Lower leg skin (tissue), 4 donors: ENCODE results near the gene IQGAP3. TPM values are rescaled to one million over a fixed set of nuclear protein-coding genes. Genes with fewer than 3 reads are reported as not detected.

ENCODE experiments used
- DNase-seq, 2 donors: peaks; one replicate each; pipeline ENCODE4 v3.0.0-alpha.2; 2019; ENCODE audit warnings: low spot score in 2 of 2
- H3K4me3 ChIP-seq: fragments of 200-600 bp; sonication (generic); 2 replicates; pipeline ENCODE4 v1.5.1; 2017; ENCODE audit warnings: mild to moderate bottlenecking, low read depth; ENCODE audit not compliant: poor library complexity, severe bottlenecking
- POLR2A ChIP-seq, 2 donors: fragments of 450-650 bp; IDR thresholded peaks; one replicate each; pipeline ENCODE4 v1.6.1; 2016 to 2017; ENCODE audit warnings: antibody characterized with exemption in 2 of 2, mild to moderate bottlenecking in 1 of 2, moderate library complexity in 1 of 2
- WGBS, 2 donors: methylation state at CpG; one replicate each; pipeline ENCODE4 v1.1.5; 2018; 5-methylcytosine and 5-hydroxymethylcytosine counted together
- intact Hi-C: fragments of 100-400 bp; cut with DNase I; formaldehyde crosslinking; loops from one replicate; pipeline ENCODE4 v1.15.0; 2023; ENCODE audit warnings: low total_unique reads
- total RNA-seq, 4 donors: library from RNA; depleted of rRNA; stranded (reverse); fragments of >200 nt; gene quantifications; one replicate each; pipeline ENCODE4 v1.1.0, GENCODE V29; 2016
- TF ChIP-seq, protein P1 (sequence below), 3 donors: fragments of 450-650 bp; IDR thresholded peaks; one replicate each; pipeline ENCODE4 v1.5.1; 2016; ENCODE audit warnings: antibody characterized with exemption in 3 of 3, mild to moderate bottlenecking in 3 of 3, moderate library complexity in 2 of 3

IQGAP3 gene
- total RNA-seq, 4 donors from 2014 or later: 0.98 to 3.0 (median 2.1) TPM

DNA sequence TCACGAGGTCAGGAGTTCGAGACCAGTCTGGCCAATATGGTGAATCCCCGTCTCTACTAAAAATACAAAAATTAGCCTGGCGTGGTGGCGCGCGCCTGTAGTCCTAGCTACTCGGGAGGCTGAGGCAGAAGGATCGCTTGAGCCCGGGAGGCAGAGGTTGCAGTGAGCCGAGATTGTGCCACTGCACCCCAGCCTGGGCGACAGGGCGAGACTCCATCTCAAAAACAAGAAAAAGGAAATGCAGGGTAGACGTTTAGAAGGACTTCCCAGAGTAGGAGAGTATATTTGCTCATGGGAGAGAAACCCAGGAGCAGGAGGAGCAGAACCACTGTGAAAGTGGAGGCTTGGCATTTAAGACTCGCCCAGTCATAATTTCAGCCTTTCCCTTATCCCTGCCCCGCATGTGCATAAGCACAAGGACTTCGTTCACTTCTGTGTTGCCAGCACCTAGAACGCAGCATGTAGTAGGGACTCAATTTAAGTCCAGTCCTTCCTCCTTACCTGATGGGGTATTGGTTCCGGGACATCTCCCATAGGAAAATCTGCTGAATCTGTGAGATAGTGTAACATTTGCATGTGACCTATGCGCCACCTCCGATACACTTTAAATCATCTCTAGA, 66.6 kb downstream of the IQGAP3 start:
- intact Hi-C loops: no loop called here
- TF ChIP-seq POLR2A (IDR thresholded peaks at IDR 0.05): no peak
- TF ChIP-seq, protein P1, sequence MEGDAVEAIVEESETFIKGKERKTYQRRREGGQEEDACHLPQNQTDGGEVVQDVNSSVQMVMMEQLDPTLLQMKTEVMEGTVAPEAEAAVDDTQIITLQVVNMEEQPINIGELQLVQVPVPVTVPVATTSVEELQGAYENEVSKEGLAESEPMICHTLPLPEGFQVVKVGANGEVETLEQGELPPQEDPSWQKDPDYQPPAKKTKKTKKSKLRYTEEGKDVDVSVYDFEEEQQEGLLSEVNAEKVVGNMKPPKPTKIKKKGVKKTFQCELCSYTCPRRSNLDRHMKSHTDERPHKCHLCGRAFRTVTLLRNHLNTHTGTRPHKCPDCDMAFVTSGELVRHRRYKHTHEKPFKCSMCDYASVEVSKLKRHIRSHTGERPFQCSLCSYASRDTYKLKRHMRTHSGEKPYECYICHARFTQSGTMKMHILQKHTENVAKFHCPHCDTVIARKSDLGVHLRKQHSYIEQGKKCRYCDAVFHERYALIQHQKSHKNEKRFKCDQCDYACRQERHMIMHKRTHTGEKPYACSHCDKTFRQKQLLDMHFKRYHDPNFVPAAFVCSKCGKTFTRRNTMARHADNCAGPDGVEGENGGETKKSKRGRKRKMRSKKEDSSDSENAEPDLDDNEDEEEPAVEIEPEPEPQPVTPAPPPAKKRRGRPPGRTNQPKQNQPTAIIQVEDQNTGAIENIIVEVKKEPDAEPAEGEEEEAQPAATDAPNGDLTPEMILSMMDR (IDR thresholded peaks at IDR 0.05): no peak
- WGBS, 2 donors: 78 to 79% methylated on average over 21 of the region's 21 CpGs
- DNase-seq: no peak
- H3K4me3 ChIP-seq: no peak overlapping the region

DNA sequence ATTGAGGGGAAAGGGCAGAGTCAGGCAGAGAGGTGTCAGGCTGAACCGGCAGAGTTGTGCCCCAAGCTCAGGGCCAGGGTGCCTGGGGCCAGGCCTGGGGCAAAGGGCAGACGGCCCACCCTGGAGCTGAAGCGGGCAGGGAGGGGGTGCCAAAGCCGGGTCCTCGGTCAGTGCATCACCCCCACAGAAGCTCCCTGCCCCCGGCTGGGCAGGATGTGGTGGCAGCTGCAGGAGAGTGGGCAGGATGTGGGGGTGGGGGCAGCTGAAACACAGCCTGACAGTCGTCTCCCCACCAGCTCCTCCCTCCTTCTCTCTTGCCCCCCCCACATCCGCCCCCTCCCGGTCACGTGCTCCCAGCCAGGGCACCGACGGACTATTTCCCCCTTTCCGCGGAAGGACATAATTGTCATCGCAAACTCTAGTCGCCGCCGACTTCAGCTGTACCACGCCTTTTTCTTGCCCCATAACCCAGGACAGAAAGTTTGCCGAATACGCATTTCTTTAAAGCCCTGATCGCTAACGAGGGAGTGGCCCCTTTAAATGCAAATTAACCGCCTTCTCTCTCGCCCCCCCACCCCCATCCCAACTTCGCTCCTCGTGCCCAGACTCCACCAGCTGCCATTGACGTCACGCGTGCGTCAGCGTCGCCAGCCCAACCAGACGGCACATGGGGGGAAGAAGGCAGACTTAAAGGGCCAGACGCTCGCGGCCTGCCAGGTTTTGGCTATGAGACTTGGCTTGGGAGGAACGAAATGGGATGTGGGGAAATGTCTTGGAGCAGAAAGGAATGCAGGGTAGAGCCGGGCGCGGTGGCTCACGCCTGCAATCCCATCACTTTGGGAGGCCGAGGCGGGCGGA, 67.3 kb downstream of the IQGAP3 start:
- TF ChIP-seq POLR2A (IDR thresholded peaks at IDR 0.05): no peak
- TF ChIP-seq, protein P1 (IDR thresholded peaks at IDR 0.05): no peak
- no peak overlapping the region for H3K4me3 ChIP-seq
- 3% methylated on average over 43 to 45 of the region's 45 CpGs for WGBS, 2 donors
- DNase-seq: peak; percentile 99 to 100
- intact Hi-C loops: loop anchor here (5.0 kb wide), 1 partner anchor 43 kb away; no protein-coding TSS in a partner anchor

DNA sequence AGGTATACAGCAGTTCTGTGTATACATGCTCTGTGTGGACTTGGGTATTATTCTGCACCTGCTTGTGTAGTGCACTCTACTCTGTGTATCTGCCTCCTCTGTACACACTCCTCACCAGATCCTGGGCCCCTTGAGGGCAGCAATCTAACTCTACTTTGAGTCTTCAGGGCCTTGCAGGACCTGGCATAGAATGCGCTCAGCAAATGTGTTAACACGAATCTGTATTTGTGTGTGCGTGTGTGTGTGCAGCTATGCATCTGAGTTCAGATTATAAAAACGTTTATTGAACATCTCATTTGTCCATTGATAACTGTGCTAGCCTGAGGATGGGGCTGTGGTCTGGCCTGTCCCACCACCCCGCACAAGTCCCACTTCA, 67.9 kb downstream of the IQGAP3 start:
- WGBS, 2 donors: 23 to 29% methylated on average over 5 of the region's 5 CpGs
- DNase-seq: no peak
- no peak overlapping the region for H3K4me3 ChIP-seq
- no peak for TF ChIP-seq POLR2A (IDR thresholded peaks at IDR 0.05)
- TF ChIP-seq, protein P1 (IDR thresholded peaks at IDR 0.05): no peak
- intact Hi-C loops: loop anchor here (5.0 kb wide), 1 partner anchor 42 kb away; no protein-coding TSS in a partner anchor

DNA sequence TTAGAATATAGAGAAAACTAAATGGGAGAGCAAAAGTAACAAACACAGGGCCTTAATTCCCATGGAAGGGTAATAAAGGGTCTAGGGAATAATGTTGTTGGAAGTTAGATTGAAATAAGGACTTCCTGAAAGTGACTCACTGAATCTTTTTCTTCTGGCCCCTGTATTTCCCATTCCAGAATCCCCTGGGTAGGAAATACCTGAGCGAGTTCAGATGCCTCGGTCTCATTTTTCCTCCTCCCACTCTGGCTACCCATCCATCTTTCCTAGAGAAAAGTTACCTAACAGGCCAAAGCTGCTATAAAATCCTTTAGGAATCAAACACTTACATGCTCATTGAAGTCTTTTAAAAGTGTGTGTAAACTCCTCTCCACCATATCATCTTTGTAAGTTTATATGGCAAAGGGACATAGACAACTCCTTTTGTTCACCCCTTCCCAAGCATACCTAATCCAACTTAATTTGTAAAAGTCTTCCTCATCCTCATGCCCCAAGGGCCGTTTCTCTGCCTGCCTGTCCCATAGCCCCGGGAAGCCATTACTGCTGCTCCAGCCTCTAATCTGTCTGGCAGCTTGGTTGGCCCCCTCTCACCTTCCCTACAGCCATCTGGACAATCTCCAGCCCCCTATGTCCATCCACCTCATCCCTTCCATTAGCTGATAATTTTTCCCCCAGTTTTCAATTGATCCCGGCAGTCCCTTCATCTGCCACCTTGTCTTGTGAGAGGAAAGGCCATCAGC, 68.5 kb downstream of the IQGAP3 start:
- H3K4me3 ChIP-seq: no peak overlapping the region
- TF ChIP-seq POLR2A (IDR thresholded peaks at IDR 0.05): no peak
- TF ChIP-seq, protein P1 (IDR thresholded peaks at IDR 0.05): no peak
- no peak for DNase-seq
- intact Hi-C loops: loop anchor here (5.0 kb wide), 1 partner anchor 42 kb away; no protein-coding TSS in a partner anchor
- WGBS, 2 donors: 37 to 50% methylated on average over 5 of the region's 5 CpGs

DNA sequence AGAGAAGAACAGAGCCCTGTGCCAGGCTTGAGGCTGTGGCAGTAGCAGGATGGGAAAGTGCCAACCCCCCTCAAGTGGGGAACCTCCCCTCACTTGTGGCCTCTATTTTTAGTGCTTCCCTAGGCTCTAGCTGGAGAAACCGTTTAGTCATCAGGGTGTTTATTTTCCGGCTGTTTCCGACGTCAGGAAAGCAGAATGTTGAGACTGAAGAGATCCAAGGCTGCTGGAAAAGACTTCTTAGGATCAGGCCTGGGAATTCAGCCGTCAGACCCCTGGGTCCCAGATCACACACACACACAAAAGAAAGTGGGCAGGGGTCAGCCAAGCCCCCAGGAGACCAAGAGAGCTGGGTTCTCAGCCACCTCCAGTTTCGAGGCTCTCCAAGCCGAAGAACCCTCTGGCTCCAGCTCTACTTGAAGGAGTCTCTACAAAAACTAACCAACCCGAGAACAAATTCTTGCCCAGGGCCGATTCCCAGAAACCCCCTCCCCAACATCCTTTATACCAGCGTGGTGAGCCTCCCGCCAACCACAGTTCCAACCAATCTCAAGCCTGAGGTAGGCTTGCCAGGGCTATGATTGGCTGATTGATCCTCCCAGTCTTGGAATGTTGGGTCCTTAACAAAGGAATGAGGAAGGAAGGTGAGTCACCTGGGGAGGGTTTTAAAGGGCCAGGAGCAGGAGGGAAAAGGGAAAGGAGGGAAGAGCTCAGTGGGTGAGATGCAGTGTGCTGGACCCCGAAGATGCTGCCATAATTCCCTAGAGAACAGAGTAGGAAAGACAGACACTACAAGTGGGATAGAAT, 69.3 kb downstream of the IQGAP3 start:
- TF ChIP-seq, protein P1 (IDR thresholded peaks at IDR 0.05): no peak
- TF ChIP-seq POLR2A (IDR thresholded peaks at IDR 0.05): no peak
- H3K4me3 ChIP-seq: no peak overlapping the region
- intact Hi-C loops: loop anchor here (5.0 kb wide), 1 partner anchor 41 kb away; no protein-coding TSS in a partner anchor
- DNase-seq: peak; percentile 83 to 94
- 5 to 10% methylated on average over 12 of the region's 12 CpGs for WGBS, 2 donors
